HUES6 (cell line): ENCODE measurements around the gene KLF6.

ENCODE experiments used
- H3K27ac ChIP-seq: 2 replicates; pipeline ENCODE4 v1.7.0; 2013; ENCODE audit warnings: low read depth, mild to moderate bottlenecking, low read length, inconsistent platforms
- H3K27me3 ChIP-seq: 2 replicates; pipeline ENCODE4 v1.6.1; 2013; ENCODE audit warnings: low read length; ENCODE audit not compliant: control insufficient read depth, insufficient read depth
- H3K36me3 ChIP-seq: 2 replicates; pipeline ENCODE4 v1.6.1; 2013; ENCODE audit warnings: low read length; ENCODE audit not compliant: control insufficient read depth, insufficient read depth
- H3K4me1 ChIP-seq: 2 replicates; pipeline ENCODE4 v1.6.1; 2013; ENCODE audit warnings: low read length; ENCODE audit not compliant: control insufficient read depth, insufficient read depth
- H3K4me3 ChIP-seq: 2 replicates; pipeline ENCODE4 v1.5.1; 2013; ENCODE audit warnings: low read depth, low read length
- H3K9ac ChIP-seq: one replicate; pipeline ENCODE4 v1.6.1; 2013; ENCODE audit warnings: mild to moderate bottlenecking, low read length
- H3K9me3 ChIP-seq: 2 replicates; pipeline ENCODE4 v1.6.1; 2013; ENCODE audit warnings: low read depth, low read length; ENCODE audit not compliant: control insufficient read depth, insufficient read depth

KLF6 gene

GRCh38 chr10:3780021-3780770 lies 4.8 kb downstream of the KLF6 start:
- H3K4me3 ChIP-seq, result no peak overlapping the region; the same call in 1 of the 2 replicates
- H3K9me3 ChIP-seq, result no peaks in the 10 kb centered on the region
- H3K27ac ChIP-seq, result no peak overlapping the region
- H3K27me3 ChIP-seq, result no peaks in the 10 kb centered on the region
- peaks cover 58% of the 10 kb centered on the region for H3K36me3 ChIP-seq
- H3K9ac ChIP-seq, result no peak overlapping the region
- peaks cover 42% of the 10 kb centered on the region for H3K4me1 ChIP-seq

- H3K27ac ChIP-seq, result no peak overlapping the region
These were observed 5.8 kb downstream of the KLF6 start for GRCh38 chr10:3779158-3779741.

GRCh38 chr10:3778692-3779157 lies 6.3 kb downstream of the KLF6 start:
- Histone ChIP-seq H3K36me3 (peaks cover 58% of the 10 kb centered on the region), H3K9me3 (no peaks in the 10 kb centered on the region), H3K27me3 (no peaks in the 10 kb centered on the region), H3K9ac (no peak overlapping the region), H3K4me3 (no peak overlapping the region), H3K4me1 (peaks cover 46% of the 10 kb centered on the region), H3K27ac (no peak overlapping the region)

More at GRCh38 chr10:3779158-3779741, 5.8 kb downstream of the KLF6 start:
- Histone ChIP-seq H3K9me3 (no peaks in the 10 kb centered on the region), H3K36me3 (peaks cover 58% of the 10 kb centered on the region), H3K9ac (no peak overlapping the region), H3K4me3 (no peak overlapping the region), H3K4me1 (peaks cover 46% of the 10 kb centered on the region), H3K27me3 (no peaks in the 10 kb centered on the region)

- Histone ChIP-seq H3K27ac (no peak overlapping the region), H3K27me3 (no peaks in the 10 kb centered on the region), H3K4me1 (peaks cover 46% of the 10 kb centered on the region), H3K9ac (no peak overlapping the region), H3K9me3 (no peaks in the 10 kb centered on the region), H3K4me3 (no peak overlapping the region), H3K36me3 (peaks cover 58% of the 10 kb centered on the region)
These were observed 6.9 kb downstream of the KLF6 start for GRCh38 chr10:3777981-3778691.

- no peak overlapping the region for H3K4me3 ChIP-seq
These were observed 8.0 kb downstream of the KLF6 start for GRCh38 chr10:3776796-3777571.

GRCh38 chr10:3775696-3776551 lies 9.1 kb downstream of the KLF6 start:
- Histone ChIP-seq H3K9ac (no peak overlapping the region), H3K27ac (peak overlapping the region; percentile 2; the same call in 1 of the 2 replicates), H3K4me1 (peaks cover 29% of the 10 kb centered on the region), H3K27me3 (no peaks in the 10 kb centered on the region), H3K36me3 (peaks cover 42% of the 10 kb centered on the region), H3K9me3 (no peaks in the 10 kb centered on the region), H3K4me3 (no peak overlapping the region)

More at GRCh38 chr10:3776796-3777571, 8.0 kb downstream of the KLF6 start:
- no peak overlapping the region for H3K9ac ChIP-seq
- H3K27ac ChIP-seq, result no peak overlapping the region
- H3K9me3 ChIP-seq, result no peaks in the 10 kb centered on the region
- peaks cover 53% of the 10 kb centered on the region for H3K36me3 ChIP-seq
- no peaks in the 10 kb centered on the region for H3K27me3 ChIP-seq
- peaks cover 38% of the 10 kb centered on the region for H3K4me1 ChIP-seq

GRCh38 chr10:3774814-3775695 lies 10.0 kb downstream of the KLF6 start:
- Histone ChIP-seq H3K9ac (no peak overlapping the region), H3K27ac (0 out of 2 replicates have a peak overlapping the region, but pooled peaks have one; percentile 2), H3K4me1 (peaks cover 22% of the 10 kb centered on the region), H3K27me3 (no peaks in the 10 kb centered on the region), H3K36me3 (peaks cover 33% of the 10 kb centered on the region), H3K4me3 (no peak overlapping the region), H3K9me3 (no peaks in the 10 kb centered on the region)

- no peaks in the 10 kb centered on the region for H3K9me3 ChIP-seq
- peaks cover 21% of the 10 kb centered on the region for H3K4me1 ChIP-seq
- no peak overlapping the region for H3K4me3 ChIP-seq
- peaks cover 25% of the 10 kb centered on the region for H3K36me3 ChIP-seq
- no peaks in the 10 kb centered on the region for H3K27me3 ChIP-seq
- H3K27ac ChIP-seq, result no peak overlapping the region
- no peak overlapping the region for H3K9ac ChIP-seq
These were observed 10.8 kb downstream of the KLF6 start for GRCh38 chr10:3774018-3774813.

GRCh38 chr10:3773460-3774017 lies 11.5 kb downstream of the KLF6 start:
- no peak overlapping the region for H3K27ac ChIP-seq
- no peak overlapping the region for H3K4me3 ChIP-seq
- peaks cover 18% of the 10 kb centered on the region for H3K36me3 ChIP-seq
- no peak overlapping the region for H3K9ac ChIP-seq
- peaks cover 21% of the 10 kb centered on the region for H3K4me1 ChIP-seq
- H3K27me3 ChIP-seq, result no peaks in the 10 kb centered on the region
- no peaks in the 10 kb centered on the region for H3K9me3 ChIP-seq
